Measurements from ENCODE around the gene ASIC4. TPM values are rescaled to one million over a fixed set of nuclear protein-coding genes. Genes with fewer than 3 reads are reported as not detected.

The ASIC4 gene
- total and polyA plus RNA-seq, 2 of the 4 experiments (the other 2 are of a cell fraction) = 0.10 TPM; not detected in 1

GRCh38 chr2:219508971-219509779, 5.1 kb upstream of the ASIC4 start:
- dilution Hi-C loops (cut with HindIII; ENCODE audit: low sequenced_read_pairs, unreplicated experiment) = no loop called here
- Histone ChIP-seq H3K27me3 (ENCODE audit: control insufficient read depth, insufficient read depth, low read length) (peaks cover 38% of the 10 kb centered on the region), H3K79me1 (ENCODE audit: low read depth in 1 of 2, low read length in 2 of 2) (no peaks in the 10 kb centered on the region), H3K36me3 (ENCODE audit: control insufficient read depth, insufficient read depth, low read length) (peaks cover 29% of the 10 kb centered on the region), H3K9me3 (ENCODE audit: control insufficient read depth, insufficient read depth, low read length) (no peaks in the 10 kb centered on the region), H4K5ac (ENCODE audit: low read depth, low read length) (no peak overlapping the region), H3K4me1 (ENCODE audit: control insufficient read depth, insufficient read depth, low read length) (peaks cover 5% of the 10 kb centered on the region; the same call in 1 of the 2 replicates), H3K9me1 (ENCODE audit: insufficient read depth, low read length) (no peaks in the 10 kb centered on the region), H3K56ac (ENCODE audit: extremely low read depth, insufficient read depth, low read length) (no peak overlapping the region), H3K14ac (replicated peaks; ENCODE audit: low read depth, low read length) (no peak overlapping the region), H2BK120ac (ENCODE audit: low read depth, low read length) (no peak overlapping the region), H3K27ac (ENCODE audit: insufficient read depth, low read length) (no peak overlapping the region), H3K23ac (ENCODE audit: low read depth, low read length) (no peak overlapping the region), H3K4ac (ENCODE audit: low read depth, low read length) (no peak overlapping the region), H4K91ac (ENCODE audit: insufficient read depth, low read depth, low read length) (no peak overlapping the region), H2BK15ac (ENCODE audit: low read depth, low read length) (no peak overlapping the region), H2BK5ac (ENCODE audit: low read depth, low read length, poor library complexity, severe bottlenecking) (no peak overlapping the region), H3K18ac (ENCODE audit: low read depth, low read length) (no peak overlapping the region), H2BK20ac (ENCODE audit: low read depth, low read length) (no peak overlapping the region), H3K9ac (ENCODE audit: low read depth, low read length) (no peak overlapping the region), H2AK9ac (replicated peaks; ENCODE audit: low read depth, low read length, poor library complexity) (peak overlapping the region; percentile 85), H3K4me3 (ENCODE audit: insufficient read depth, low read depth, low read length) (no peak overlapping the region), H4K8ac (ENCODE audit: low read depth in 2 of 2, low read length in 2 of 2) (no peak overlapping the region), H2AK5ac (ENCODE audit: low read depth, low read length) (no peak overlapping the region), H4K20me1 (ENCODE audit: insufficient read depth, low read length) (no peaks in the 10 kb centered on the region), H2AFZ (replicated peaks; ENCODE audit: low read length, poor library complexity) (peak overlapping the region; percentile 75), H3K4me2 (ENCODE audit: low read depth, low read length) (no peak overlapping the region; the same call in 1 of the 2 replicates)
- CTCF ChIA-PET = interaction anchor here (1.0 to 2.0 kb wide), 8 partner anchors 10 to 106 kb away, joined by 3 to 28 read pairs (median 6); partner anchors contain the start of gene GMPPA
- ATAC-seq (ENCODE audit: low read depth) (peak; percentile 37), DNase-seq (no peak)
- POLR2A ChIA-PET (ENCODE audit: unreplicated experiment) = interaction anchor here (0.6 to 0.8 kb wide), 2 partner anchors 9 to 11 kb away, joined by 3 to 4 read pairs; partner anchors contain the start of gene GMPPA
- in situ Hi-C loops (cut with MboI; ENCODE audit: low sequenced_read_pairs) = no loop called here
- 0% methylated on average over 1 of the region's 14 CpGs; no CpG with 5 or more reads in 1 of the 2 experiments for WGBS, 2 experiments (ENCODE audit: extremely low coverage in 2 of 2, insufficient read length in 1 of 2)
- TF ChIP-seq CTCF (conservative IDR thresholded peaks at IDR 0.05; ENCODE audit: low read depth, low read length) = no peak
- TF ChIP-seq RAD21 (IDR thresholded peaks at IDR 0.05; ENCODE audit: low read length) = no peak
- no peak for TF ChIP-seq MAZ (IDR thresholded peaks at IDR 0.05; ENCODE audit: borderline replicate concordance, low read depth, low read length)
- TF ChIP-seq RFX5 (IDR thresholded peaks at IDR 0.05; ENCODE audit: low read depth, low read length) = no peak
- TF ChIP-seq MAFK (IDR thresholded peaks at IDR 0.05; ENCODE audit: low read depth, low read length) = no peak
- TF ChIP-seq RCOR1 (IDR thresholded peaks at IDR 0.05; ENCODE audit: insufficient replicate concordance, low read length) = no peak
- no TSS peak for BruUV-seq (replicated peaks)
- intact Hi-C loops (cut with micrococcal nuclease) = loop anchor here (1.0 kb wide), 1 partner anchor 21 kb away; no protein-coding TSS in a partner anchor
